HG02588 (cell line): Measurements from ENCODE around the gene AAMDC.

Experiments used
- ATAC-seq: cut with Tn5 transposase; IDR thresholded peaks from one replicate; pipeline ENCODE4 v1.9.1; 2021; ENCODE audit warnings: mild to moderate bottlenecking, moderate library complexity; ENCODE audit not compliant: unreplicated experiment

The AAMDC gene

GRCh38 chr11:77820565-77821348 lies at the start of gene AAMDC, which contains the start of gene RSF1:
AAMDC (plus strand) TSS chr11:77821144; CDS start chr11:77842497, 21,353 bp downstream.
RSF1 (minus strand) TSS chr11:77820722; CDS start chr11:77820714, 8 bp downstream.
- peak; percentile 82 for ATAC-seq

- no peak for ATAC-seq
These were observed 45.0 kb upstream of the AAMDC start for GRCh38 chr11:77775936-77776335.

- ATAC-seq, result no peak
These were observed 44.5 kb upstream of the AAMDC start for GRCh38 chr11:77776455-77776854.

GRCh38 chr11:77778118-77778517 lies 42.8 kb upstream of the AAMDC start:
- no peak for ATAC-seq

GRCh38 chr11:77778549-77778948 lies 42.4 kb upstream of the AAMDC start:
- ATAC-seq, result no peak

- ATAC-seq, result no peak
These were observed 41.0 kb upstream of the AAMDC start for GRCh38 chr11:77779935-77780334.

- ATAC-seq, result no peak
These were observed 37.9 kb upstream of the AAMDC start for GRCh38 chr11:77783025-77783424.

GRCh38 chr11:77784572-77784971 lies 36.4 kb upstream of the AAMDC start:
- no peak for ATAC-seq

- ATAC-seq, result no peak
These were observed 31.7 kb upstream of the AAMDC start for GRCh38 chr11:77789061-77789730.

- ATAC-seq, result no peak
These were observed 31.0 kb upstream of the AAMDC start for GRCh38 chr11:77789731-77790476.

- no peak for ATAC-seq
These were observed 29.6 kb upstream of the AAMDC start for GRCh38 chr11:77791301-77791700.

GRCh38 chr11:77793972-77794371 lies 27.0 kb upstream of the AAMDC start:
- ATAC-seq, result no peak

- ATAC-seq, result no peak
These were observed 21.6 kb upstream of the AAMDC start for GRCh38 chr11:77799338-77799737.

GRCh38 chr11:77800449-77800848 lies 20.5 kb upstream of the AAMDC start:
- no peak for ATAC-seq

GRCh38 chr11:77801477-77801876 lies 19.5 kb upstream of the AAMDC start:
- no peak for ATAC-seq

- ATAC-seq, result no peak
These were observed 14.5 kb upstream of the AAMDC start for GRCh38 chr11:77806415-77806814.

GRCh38 chr11:77806993-77807392 lies 14.0 kb upstream of the AAMDC start:
- ATAC-seq, result no peak

- ATAC-seq, result no peak
These were observed 7.7 kb upstream of the AAMDC start for GRCh38 chr11:77813256-77813655.

- no peak for ATAC-seq
These were observed 6.1 kb upstream of the AAMDC start for GRCh38 chr11:77814848-77815247.

- ATAC-seq, result no peak
These were observed 5.5 kb upstream of the AAMDC start for GRCh38 chr11:77815459-77815858.

GRCh38 chr11:77819411-77819920 lies 1.5 kb upstream of the AAMDC start:
- ATAC-seq, result peak; percentile 48
